HFF-Myc (cell line): ENCODE measurements around the gene COQ5.
A peak's percentile ranks its signal among the peaks of the same experiment; 100 is the strongest.

Experiments
- DNase-seq: peaks from one replicate; pipeline ENCODE4 v3.0.0-alpha.2; 2011; ENCODE audit warnings: low read depth; ENCODE audit errors: extremely low read depth
- H3K4me3 ChIP-seq: replicated peaks from 2 replicates; pipeline ENCODE4 v1.5.1; 2011; ENCODE audit warnings: low read depth, mild to moderate bottlenecking, control low read depth, low read length
- CTCF ChIP-seq: IDR thresholded peaks from 2 replicates; pipeline ENCODE4 v1.5.1; 2012; ENCODE audit warnings: mild to moderate bottlenecking, low read depth, low read length, control low read depth; ENCODE audit errors: missing control alignments

COQ5 gene

GRCh38 chr12:120465756-120466155 is 63.2 kb downstream of the COQ5 start:
- no peak for TF ChIP-seq CTCF
- no peak for DNase-seq

GRCh38 chr12:120463712-120464111 is 65.2 kb downstream of the COQ5 start:
- no peak for TF ChIP-seq CTCF
- DNase-seq = no peak
- H3K4me3 ChIP-seq = no peak overlapping the region

More at GRCh38 chr12:120465756-120466155, 63.2 kb downstream of the COQ5 start:
- H3K4me3 ChIP-seq = no peak overlapping the region

GRCh38 chr12:120462099-120462640 is 66.8 kb downstream of the COQ5 start:
- no peak for TF ChIP-seq CTCF
- no peak for DNase-seq
- H3K4me3 ChIP-seq = no peak overlapping the region

GRCh38 chr12:120460157-120460556 is 68.8 kb downstream of the COQ5 start:
- no peak for TF ChIP-seq CTCF
- H3K4me3 ChIP-seq = no peak overlapping the region
- no peak for DNase-seq

- DNase-seq = no peak
- no peak overlapping the region for H3K4me3 ChIP-seq
- peak; percentile 54 for TF ChIP-seq CTCF
Measured at GRCh38 chr12:120457133-120457532, 71.8 kb downstream of the COQ5 start.

- H3K4me3 ChIP-seq = no peak overlapping the region
- TF ChIP-seq CTCF = no peak
- no peak for DNase-seq
Measured at GRCh38 chr12:120455302-120455701, 73.7 kb downstream of the COQ5 start.

GRCh38 chr12:120453977-120454376 is 75.0 kb downstream of the COQ5 start:
- H3K4me3 ChIP-seq = no peak overlapping the region
- TF ChIP-seq CTCF = peak; percentile 57
- DNase-seq = no peak
